NCI-H2196 treated with DMSO at 0.1 percent for 48 hours (cell line): ENCODE results near the gene MEIOSIN.
"Not testable (repeated sequence)": the region's sequence is repeated elsewhere in the genome, so short reads cannot be mapped to it uniquely, and the experiment has no call there.

Experiments used
- DNase-seq: peaks from one replicate; lab custom pipeline; 2025; ENCODE audit not compliant: unreplicated experiment; lab: John Stamatoyannopoulos, UW

The MEIOSIN gene

DNA sequence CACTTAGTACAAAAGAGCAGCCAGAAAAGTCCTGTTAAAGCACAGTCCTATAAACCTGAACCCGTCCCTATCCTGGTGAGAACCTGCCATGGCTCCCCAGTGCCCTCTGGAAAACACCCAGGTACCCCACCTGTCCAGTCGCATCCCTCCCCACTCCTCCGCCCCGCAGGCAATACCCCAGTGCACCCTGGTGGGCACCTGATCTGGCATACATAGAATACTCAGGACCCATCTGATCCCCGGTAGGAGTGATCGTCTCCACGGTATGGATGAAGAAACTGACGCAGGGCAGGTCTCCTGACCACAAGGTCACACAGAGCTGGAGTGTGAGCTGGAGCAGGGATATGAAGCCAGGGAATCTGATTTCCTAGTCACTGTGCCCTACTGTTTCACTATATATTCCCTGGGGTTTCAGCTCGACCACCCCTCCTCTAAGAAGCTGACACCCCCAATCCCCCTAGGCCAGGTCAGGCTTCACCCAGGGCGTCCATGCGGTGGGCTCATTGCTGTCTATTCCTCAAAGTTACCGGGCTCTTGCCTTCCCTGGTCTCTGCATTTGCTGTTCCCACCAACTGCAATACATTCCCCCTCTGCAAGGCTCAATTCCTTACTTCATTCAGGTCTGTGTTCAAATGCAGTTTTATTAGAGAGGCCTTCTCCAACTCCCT is 15.1 kb upstream of the MEIOSIN start:
- no peak for DNase-seq

DNA sequence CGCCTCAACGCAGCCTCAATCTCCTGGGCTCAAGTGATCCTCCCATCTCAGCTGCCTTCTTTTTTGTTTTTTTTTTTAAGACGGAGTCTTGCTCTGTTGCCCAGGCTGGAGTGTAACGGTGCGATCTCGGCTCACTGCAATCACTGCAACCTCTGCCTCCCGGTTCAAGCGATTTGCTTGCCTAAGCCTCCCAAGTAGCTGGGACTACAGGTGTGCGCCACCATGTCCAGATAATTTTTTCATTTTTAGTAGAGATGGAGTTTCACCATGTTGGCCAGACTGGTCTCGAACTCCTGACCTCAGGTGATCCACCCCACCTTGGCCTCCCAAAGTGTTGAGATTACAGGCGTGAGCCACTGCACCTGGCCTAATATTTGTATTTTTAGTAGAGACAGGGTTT is 13.2 kb upstream of the MEIOSIN start:
- DNase-seq, result not testable (repeated sequence)

DNA sequence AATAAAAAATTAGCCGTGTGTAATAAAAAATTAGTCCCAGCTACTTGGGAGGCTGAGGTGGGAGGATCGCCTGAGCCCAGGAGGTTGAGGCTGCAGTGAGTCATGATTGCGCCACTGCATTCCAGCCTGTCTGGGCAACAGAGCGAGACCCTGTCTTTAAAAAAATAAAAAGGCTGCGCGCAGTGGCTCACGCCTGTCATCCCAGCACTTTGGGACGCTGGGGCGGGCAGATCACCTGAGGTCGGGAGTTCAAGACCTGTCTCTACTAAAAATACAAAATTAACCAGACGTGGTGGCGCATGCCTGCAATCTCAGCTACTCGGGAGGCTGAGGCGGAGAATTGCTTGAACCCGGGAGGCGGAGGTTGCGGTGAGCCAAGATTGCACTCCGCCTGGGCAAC is 4.6 kb upstream of the MEIOSIN start:
- DNase-seq, result not testable (repeated sequence)

DNA sequence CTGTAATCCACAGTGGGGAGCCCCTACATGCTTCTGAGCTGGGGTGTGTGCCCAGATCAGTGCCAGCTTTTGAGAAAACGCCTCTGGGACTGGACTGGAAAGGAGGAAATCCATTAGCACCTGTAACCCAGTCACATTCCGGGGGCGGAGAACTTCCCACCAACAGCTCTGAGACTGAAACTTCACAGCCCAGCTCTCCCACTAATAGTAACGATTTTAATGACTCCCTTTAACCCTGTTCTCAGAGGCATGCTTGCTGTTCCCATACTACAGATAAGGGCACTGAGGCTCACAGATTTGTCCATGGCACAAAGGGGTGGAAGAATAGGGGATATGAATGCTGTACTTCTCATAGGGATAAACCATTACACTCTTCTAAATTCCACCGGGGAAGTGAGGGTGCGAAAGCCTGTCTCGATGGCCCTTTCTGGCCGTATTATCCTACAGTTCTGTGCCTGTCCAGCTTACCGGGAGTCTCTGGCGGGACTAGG is 3.4 kb upstream of the MEIOSIN start:
- no peak for DNase-seq

DNA sequence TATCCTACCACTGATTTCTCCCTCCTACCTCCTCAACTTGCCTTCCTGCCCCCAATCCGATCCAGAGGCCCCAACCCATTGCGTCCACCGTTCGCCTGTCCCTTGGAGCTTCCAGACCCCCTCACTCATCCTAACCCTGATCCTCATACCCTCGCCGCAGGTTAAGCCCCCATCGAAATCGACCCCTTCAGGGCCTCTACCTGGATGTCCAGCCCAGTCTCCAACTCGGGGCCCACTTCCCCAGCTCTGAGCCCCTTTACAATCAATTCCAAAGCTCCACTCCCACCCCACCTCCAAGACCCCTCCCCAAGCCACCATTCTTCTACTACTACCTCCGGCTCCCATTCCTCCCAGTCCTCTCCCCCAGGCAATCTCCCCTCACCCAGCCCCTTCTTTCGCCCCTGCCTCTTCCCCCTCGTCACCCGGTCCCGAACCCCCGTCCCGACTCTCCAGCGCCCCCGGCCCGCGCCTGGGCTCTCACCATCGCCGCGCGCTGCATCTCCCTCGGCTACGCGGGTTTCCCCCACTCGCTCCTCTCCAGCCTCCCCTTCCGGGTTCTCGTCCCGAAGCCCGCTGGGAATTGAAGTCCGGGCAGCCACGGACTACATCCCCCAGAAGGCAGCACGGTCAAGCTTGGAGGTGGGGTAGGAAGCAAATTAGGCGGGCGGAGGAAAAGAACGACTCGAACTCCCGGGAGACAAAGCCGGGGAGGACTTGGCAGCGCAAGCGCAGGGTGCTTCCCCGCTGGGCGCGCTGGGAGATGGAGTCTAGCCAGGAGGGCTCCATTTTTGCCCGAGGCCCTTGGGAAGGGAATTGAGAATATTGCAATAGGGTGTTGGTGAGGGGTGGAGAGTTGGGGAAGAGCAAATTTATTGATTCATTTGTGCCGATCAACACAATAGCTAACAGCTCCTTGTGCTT is 2.6 kb upstream of the MEIOSIN start, which contains the start of gene FBXO46:
Gene FBXO46, minus strand, starts transcription at position 529 of the 921 bp plus-strand sequence. CDS start 17,401 bp downstream, outside the sequence.
- DNase-seq, result peak; percentile 98

DNA sequence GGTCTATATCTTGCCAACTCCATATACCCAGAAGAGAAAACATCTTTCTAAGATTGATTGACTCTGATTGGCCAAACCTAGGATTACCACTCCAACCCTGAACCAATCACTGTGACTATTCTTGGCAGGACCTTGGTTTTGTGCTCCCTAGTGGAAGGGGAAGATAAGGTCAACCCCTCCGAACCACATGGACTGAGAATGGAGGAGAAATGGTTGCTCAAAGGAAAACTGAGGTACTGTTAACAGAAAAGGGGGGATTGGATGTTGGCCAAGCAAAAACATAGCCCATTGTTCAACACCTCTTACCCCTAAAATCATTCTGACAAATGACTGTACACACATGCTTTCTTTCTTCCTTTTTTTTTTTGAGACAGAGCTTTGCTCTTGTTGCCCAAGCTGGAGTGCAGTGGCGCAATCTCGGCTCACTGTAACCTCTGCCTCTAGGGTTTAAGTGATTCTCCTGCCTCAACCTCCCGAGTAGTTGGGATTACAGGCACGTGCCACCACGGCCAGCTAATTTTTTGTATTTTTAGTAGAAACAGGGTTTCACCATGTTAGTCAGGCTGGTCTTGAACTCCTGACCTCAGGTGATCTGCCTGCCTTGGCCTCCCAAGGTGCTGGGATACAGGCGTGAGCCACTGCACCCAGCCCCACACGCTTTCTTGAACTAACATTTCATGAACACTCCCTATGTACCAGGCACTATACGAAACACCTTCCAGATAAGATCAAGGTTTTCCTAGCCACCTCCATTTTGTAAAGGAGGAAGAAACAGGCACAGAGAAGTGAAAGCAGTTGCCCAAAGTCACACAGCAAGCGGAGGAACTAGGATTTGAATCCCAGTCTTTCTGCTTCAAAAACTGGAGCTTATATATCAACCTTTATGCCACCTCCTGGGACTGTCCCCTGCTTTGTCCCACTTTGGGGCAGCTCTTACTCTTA is 6.5 kb downstream of the MEIOSIN start:
- DNase-seq, result no peak

DNA sequence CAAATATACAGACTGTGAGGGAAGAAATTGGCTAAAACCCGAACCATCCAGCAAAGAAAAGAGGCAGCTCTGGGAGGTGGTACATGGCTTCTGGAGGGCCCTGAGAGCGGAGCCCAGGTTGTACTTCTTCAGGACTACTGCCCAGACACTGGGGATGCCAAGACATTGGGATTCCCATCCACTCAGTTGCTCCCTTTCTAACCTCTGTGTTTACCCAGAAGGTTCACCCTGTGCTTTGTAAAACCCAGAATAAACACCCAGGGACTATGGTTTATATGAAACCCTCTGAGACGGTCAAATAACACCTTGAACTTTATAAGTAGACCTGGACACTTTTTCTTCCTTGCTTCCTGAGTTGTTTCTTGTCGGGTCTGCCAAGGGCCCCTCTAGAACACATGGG is 9.7 kb downstream of the MEIOSIN start:
- no peak for DNase-seq

DNA sequence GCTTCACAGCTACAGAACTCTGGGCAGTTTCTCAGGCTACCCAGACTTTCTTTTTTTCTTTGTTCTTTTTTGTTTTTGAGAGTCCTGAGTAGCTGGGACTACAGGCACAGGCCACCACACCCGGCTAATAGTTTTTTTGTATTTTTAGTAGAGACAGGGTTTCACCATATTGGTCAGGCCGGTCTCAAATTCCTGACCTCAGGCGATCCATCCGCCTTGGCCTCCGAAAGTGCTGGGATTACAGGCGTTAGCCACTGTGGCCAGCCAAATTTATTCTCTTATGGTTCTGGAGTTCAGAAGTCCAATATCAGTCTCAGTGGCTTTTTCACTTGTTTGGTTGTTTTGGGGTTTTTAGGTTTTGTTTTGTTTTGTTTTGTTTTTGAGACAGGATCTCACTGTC is 12.4 kb downstream of the MEIOSIN start:
- DNase-seq, result no peak

DNA sequence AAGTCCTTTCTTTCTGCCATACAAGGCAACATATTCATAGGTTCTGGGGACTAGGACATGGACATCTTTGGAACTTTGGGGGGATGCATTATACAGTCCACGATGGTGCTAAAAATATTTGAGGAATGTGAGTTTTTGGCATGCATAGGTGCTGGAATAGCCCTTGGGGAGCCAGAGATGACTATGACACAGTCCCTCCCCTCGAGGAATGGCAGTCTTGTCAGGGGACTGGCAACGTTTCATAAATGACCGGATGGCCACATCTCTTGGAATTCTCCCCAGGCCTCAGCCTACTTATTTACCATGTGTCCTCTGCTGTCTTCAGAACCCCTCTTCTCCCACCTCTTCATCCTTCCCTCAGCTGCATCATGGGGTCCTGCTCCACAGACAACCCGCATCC is 13.6 kb downstream of the MEIOSIN start:
- no peak for DNase-seq

DNA sequence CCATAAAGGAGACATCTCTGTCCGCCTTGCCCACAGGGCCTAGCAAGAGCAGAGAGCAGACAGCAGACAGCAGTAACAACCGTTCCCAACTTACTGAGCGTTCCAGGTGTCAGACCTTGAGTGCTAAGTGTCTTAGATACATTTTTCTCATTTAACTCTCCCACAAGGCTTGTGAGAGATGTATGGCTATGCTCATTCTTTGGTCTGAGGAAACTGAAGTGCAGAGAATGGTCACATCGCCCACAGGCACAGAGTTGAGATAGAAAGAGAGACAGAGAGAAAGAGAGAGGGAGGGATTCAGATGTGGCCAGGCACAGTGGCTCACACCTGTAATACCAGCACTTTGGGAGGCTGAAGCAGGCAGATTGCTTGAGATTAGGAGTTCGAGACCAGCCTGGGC is 14.3 kb downstream of the MEIOSIN start:
- DNase-seq, result no peak

DNA sequence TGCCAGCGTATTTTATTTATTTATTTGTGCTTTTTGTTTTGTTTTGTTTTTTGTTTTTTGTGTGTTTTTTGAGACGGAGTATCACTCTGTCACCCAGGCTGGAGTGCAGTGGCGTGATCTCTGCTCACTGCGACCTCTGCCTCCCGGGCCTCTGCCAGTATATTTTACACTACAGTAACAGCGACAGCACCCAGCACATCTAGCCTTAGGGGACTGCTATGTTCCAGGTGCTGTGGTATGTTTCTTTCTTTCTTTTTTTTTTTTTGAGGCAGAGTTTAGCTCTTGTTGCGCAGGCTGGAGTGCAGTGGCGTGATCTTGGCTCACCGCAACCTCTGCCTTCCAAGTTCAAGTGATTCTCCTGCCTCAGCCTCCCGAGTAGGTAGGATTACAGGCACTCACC is 18.2 kb downstream of the MEIOSIN start:
- DNase-seq, result not testable (repeated sequence)

DNA sequence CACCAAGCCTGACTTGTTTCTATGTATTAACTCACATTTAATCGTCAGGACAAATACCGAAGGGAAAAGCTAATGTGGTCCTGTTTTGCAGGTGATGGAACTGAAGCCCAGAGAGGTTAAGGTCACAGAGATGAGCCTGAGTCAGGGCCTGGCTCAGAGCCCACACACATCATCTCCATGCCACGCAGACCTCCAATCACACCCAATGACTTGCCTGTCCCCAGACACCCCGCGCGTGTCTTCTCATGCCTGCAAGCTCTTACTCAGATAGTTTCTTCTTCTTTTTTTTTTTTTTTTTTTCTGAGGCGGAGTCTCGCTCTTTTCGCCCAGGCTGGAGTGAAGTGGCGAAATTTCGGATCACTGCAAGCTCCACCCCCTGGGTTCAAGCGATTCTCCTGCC is 19.4 kb downstream of the MEIOSIN start:
- no peak for DNase-seq

DNA sequence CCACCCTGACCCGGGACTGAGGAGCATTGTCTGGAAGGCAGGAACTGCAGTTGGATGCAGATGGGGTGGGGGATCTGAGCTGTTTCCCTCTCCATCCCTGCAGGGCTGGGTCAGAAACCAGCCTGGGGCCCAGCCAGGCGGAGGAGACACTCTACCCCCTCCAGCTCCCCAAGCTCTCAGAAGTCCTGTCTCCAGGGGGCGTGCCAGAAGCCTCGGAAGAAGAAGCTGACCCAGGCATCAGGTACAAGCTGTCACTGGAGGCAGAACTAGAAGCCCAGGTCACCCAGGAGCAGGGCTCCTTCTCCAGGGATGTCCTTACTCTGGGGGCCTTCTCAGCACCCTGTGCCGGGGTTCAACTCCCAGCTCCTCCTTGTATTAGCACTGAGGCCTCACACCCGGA is 20.3 kb downstream of the MEIOSIN start:
- no peak for DNase-seq

DNA sequence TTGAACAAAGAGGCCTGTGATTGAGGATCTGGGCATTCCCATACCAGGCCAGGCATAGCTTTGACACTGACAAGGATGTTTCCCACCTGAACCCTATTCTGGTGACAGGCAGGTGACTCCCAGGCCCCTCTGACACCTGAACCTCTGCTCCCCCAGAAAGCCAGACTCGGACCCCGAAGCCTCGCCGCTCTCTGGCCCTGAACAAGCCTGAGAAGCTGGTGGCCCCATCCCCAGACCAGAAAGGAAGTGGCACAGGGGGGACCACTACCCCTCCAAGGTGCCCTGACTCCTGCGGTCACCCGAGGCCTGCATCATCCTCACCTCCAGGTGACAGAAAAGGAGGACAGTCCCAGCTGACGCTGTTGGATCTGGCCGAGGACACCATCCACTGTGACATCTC is 21.1 kb downstream of the MEIOSIN start:
- DNase-seq, result no peak

DNA sequence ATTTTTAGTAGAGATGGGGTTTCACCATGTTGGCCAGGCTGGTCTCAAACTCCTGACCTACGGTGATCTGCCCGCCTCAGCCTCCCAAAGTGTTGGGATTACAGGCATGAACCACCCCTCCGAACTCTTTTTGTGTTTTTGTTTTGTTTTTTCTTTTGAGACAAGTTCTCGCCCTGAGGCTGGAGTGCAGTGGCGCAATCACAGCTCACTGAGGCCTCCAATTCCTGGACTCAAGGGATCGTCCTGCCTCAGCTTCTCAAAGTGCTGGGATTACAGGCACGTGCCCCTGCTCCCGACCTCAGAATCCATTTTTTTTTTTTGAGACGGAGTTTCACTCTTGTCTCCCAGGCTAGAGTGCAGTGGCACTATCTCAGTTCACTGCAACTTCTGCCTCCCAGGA is 24.5 kb downstream of the MEIOSIN start:
- no peak for DNase-seq

DNA sequence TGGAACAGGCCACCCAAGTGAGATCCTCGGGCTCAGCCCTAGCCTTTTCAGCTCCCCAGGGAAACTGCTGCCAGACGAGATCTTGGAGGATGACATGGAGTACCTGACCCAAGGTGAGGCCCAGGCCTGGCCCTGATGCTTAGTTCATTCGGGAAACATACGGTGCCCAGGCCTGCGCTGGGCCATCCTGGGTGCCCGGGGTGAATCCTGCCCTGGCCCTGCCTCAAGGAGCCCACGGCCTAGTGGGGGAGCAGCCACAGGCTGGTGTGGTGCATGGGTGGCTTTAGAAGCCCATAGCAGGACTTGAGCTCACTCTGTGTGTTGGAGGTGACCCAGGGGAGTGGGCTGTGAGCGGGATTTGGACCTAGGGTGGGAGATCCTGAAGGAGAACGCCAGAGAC is 25.7 kb downstream of the MEIOSIN start:
- no peak for DNase-seq

DNA sequence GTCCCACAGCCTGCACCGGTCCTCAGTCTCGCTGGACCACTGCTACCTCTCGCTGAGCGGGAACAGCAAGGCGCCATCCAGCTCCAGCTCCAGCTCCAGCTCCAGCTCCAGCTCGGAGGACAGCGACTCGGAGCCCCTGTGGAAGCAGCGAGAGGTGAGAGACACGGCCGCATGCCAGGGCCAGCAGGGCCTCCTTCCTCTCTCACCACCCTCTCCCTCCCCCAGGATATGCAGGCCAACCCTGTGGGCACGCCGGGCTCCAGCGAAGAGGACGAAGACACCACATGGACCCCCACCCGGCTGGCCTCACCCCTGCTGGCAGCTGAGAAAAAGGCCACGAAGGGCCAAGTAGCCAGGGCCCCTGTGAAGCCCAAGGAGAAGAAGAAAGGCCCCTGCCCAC is 28.5 kb downstream of the MEIOSIN start:
- DNase-seq, result no peak

DNA sequence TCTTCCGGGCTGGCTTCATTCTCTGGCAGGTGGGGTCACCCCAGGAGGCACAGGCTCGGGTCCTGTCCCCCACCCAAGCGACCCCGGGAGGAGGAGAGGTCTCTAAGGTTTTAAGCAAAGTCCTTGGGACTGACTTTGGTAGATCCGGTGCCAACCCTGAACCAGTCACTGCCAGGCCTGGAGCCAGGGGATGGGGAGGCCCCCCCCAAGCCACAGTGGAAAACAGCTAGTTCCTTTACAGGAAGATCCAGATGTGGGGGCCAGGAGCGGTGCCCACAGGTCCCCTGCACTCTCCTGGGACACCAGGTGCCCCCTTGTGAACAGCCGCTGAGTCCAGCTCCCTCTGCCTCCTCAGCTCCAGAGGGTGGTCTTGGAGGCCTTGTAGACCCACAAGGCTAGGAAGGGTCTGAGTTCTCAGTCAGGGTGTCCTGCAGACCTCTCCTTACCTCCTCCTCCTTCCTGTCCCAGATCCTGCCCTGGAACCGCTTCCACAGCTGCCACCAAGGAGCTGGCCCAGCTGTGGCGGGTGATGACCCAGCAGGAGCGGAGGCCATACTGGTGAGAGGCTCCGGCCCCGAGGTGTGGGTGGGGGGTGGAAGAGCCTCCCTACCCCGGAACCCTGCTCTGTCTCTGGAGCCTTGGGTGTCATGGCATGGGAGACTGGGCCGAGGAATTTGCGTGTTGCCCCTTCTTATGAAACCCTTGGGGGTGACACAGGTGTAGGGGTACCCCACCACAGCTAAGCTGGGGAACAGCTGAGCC is 29.8 kb downstream of the MEIOSIN start:
- DNase-seq, result no peak

DNA sequence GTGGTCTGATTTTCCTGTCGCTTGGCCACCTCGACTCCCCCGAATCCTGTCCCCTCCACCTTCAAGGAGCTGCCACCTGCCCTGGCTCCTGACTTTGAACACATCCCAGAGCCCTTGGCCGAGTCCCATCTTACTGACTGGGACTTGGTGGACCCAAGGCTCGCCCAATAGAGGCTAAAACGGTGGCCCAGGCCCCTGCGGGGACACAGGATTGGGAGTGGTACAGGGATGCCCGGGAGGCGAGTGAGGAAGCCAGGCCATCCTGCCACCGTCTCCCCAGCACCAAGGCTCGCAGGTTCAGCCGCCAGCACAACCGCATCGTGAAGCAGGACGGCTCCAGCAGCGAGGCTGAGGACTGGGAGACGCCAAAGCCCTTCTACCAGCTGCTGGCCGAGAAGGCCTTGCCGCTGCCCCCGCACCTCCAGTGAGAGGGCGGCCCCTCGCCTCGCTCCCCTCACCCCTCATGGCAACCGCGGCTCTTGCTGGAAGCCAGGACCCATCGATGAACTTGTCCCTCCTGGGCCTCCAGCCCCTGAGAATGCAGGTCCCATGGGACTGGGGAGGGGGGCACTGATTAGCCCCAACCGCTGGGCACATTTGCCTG is 30.6 kb downstream of the MEIOSIN start:
- DNase-seq, result no peak

DNA sequence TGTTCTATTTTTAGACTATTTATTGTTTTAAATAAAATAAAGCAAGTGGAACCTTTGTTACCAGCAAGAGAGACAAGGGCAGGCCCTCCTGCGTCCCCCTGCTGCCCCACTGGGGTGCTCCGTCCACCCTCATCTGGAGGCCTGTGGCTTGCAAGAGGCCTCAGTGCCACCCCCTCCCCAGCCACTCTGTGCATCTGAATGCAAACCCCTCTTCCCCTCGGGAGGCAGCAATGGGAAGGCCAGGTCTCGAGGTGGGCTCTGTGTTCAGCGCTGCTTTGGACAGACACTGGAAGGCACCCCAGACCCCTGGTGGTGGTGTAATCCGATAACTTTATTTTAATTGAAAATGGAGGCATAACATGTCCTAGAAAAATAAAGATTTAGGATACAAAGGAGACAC is 31.2 kb downstream of the MEIOSIN start:
- no peak for DNase-seq
